Hematopoietic multipotent progenitor cell (in vitro differentiated cells): ENCODE results near the gene PIK3CB. TPM values are rescaled to one million over a fixed set of nuclear protein-coding genes. Genes with fewer than 3 reads are reported as not detected.
A peak's percentile ranks its signal among the peaks of the same experiment; 100 is the strongest.
"Not testable (repeated sequence)": the region's sequence is repeated elsewhere in the genome, so short reads cannot be mapped to it uniquely, and the experiment has no call there.

Experiments
- DNase-seq, 3 donors: peaks; one replicate each; pipeline ENCODE4 v3.0.0-alpha.2; 2011 to 2015; ENCODE audit warnings: low read depth in 2 of 3, low spot score in 2 of 3
- total RNA-seq: library from RNA; depleted of rRNA; stranded (reverse); fragments of >200 nt; gene quantifications from one replicate; pipeline ENCODE4 v1.2.3, GENCODE V29; 2012

PIK3CB gene
- total RNA-seq, 1 donor, result 15.3 TPM

DNA sequence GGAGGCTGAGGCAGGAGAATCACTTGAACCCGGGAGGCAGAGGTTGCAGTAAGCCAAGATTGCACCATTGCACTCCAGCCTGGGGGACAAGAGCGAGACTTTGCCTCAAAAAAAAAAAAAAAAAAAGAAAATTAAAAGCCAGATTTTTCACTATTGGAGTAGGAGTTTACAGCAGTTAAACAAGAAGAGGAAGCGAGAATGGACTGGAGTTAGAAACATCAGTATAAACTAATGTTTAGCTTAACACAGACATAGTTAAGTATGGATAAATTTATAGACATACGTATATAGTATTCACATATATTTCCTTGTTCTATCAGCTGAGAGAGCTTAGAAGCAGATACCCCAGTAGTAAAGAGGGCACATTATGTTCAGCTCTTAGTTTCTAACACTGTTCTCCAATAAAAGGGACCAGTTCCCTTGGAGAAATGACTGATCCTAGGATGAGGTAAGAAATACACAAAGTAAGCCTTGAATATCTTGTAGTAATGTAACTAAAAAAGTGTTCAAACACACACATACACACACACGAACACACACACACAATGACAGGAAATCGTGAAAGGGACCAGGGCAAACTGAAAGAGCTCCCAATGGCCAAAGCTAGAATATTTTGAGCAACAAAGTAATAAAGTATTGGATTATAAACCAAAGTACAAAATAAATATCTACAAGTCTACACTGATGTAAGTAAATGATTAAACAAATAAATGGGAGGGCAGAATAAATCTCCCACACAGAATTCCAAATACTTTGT, 25.1 kb downstream of the PIK3CB start:
- no peak for DNase-seq

DNA sequence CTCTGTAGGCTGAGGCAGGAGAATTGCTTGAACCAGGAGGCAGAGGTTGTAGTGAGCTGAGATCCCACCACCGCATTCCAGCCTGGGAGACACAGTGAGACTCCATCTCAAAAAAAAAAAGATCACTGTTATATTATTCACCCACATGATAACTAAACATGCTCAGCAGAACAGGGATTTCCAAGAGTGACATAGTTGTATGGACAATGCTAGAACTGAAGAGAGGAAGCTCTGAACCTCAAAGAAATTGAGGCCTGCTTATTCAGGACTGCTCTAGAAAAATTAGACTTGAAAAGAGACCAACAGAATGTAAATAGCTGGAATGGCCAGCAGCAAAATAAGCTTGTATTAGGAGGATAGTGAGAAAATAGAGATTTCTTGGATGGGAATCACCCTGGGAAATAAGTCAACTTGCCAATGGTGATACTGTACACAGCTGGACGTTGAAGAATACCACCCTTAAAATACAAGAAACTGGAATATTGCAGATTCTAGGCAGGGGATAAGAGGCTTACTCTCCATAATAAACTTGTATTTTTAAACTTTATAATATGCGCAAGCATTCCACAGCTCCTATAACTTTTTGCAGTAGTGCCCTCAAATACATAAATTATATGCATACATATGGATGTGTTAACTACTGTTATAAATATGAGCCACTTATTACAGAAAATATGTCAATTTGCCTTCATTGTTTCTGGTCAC, 28.2 kb downstream of the PIK3CB start:
- DNase-seq, result no peak

GRCh38 chr3:138803006-138803653, 31.6 kb downstream of the PIK3CB start:
- no peak for DNase-seq

DNA sequence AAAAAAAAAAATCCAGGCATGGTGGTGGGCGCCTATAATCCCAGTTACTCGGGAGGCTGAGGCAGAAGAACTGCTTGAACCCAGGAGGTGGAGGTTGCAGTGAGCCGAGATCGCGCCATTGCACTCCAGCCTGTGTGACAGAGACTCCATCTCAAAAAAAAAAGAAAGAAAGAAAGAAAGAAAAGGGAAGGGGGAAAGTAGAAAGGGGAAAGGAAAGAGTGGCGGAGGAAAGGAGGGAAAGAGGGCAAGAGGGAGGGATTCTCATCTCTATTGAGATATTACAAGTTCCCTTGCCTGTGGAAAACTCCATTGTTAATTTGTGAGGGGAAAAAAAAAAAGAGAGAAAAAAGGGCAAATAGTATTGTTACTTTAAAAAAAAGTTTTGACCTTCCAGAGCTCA, 32.5 kb downstream of the PIK3CB start:
- DNase-seq, result not testable (repeated sequence)

DNA sequence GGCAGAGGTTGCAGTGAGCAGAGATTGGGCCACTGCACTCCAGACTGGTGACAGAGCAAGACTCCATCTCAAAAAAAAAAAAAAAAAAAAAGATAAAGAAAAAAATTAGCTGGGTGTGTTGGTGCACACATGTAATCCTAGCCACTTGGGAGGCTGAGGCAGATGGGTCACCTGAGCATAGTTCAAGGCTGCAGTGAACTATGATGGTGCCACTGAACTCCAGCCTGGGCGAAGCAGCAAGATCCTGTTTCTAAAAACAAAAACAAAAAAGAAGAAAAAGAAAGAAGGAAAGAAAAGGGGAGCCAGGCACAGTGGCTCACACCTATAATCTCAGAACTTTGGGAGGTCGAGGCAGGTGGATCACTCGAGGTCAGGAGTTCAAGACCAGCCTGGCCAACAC, 32.9 kb downstream of the PIK3CB start:
- DNase-seq, result no peak

DNA sequence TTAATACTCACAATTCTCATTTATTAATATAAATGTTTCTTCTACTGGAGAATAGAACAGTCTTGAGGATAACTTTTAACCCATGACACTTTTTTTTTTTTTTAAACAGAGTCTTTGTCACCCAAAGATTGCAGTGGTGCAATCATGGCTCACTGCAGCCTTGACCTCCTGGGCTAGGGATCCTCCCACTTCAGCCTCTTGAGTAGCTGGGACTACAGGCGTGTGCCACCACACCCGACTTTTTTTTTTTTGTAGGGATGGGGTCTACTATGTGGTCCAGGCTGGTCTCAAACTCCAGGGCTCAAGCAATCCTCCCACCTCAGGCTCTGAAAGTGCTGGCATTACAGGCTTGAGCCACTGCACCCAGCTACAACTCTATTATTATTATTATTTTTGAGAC, 34.5 kb downstream of the PIK3CB start:
- DNase-seq, result no peak

DNA sequence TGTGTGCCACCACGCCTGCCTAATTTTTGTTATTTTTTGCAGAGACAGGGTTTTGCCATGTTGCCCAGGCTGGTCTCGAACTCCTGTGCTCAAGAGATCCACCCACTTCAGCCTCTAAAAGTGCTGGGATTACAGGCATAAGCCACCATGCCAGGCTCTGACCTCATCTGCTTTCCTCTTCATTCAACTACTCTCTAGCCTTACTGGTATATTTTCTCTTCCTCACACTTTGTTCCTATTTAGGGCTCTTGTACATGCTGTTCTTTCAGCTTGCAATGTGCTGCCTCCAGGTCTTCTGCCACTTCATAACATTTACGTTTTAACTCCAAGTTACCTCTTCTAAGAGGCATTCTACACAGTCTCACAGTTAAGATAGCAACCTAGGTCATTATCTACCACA, 34.9 kb downstream of the PIK3CB start:
- DNase-seq, result no peak

DNA sequence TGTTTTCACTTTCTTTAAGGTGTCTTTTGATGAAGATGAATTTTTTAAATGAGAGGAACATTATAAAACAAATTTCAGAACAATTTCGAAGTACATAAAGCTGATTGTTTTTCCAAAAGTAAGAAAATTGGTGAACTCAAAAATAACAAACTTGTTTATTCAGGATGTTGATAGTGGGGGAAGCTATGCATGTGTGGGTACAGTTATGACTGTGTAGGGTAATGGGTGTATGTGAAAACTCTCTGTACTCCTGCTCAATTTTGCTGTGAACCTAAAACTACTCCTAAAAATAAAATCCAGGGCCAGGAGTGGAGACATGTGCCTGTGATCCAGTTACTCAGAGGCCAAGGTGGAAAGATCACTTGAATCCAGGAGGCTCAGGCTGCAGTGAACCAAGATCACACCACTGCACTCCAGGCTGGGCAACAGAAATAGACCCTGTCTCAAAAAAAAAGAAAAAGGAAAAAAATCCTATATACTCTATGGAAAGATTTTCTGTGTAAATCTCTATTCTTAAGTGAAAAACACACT, 37.2 kb downstream of the PIK3CB start:
- no peak for DNase-seq

DNA sequence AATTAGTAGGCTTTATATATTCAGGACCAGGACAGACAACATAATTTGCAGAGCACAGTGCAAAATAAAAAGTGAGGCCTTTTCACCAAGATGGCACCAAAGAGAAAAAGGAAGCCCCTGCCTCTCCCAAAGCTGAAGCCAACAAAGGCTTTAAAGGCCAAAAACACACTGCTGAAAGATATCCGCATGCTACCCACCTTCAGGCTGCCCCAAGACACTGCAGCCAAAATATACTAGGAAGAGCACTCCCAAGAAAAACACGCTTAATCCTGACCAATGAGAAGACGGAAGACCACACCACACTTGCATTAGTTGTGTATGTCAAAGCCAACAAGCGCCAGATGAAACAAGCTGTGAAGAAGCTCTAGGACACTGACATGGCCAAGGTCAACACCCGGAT, 38.0 kb downstream of the PIK3CB start:
- no peak for DNase-seq

DNA sequence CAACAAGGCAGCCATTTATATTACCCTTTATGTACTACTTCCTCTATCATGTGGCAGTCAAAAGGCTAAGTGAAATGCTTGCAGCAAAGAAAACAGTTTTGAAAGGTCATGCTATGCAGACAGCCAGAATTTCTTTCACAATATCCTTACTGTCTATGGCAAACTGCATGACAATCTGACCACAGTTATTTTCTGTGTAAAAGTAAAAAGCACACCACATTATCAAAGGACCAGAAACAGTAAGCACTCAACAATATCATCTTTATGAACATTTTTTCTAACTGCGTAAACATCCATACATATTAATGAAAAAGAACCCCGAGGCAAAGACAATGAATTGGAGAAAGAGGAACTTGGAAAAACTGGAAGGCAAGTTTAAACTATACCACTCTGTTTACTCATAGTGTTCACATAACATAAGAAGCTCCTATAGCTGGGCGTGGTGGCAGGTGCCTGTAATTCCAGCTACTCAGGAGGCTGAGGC, 47.9 kb downstream of the PIK3CB start:
- DNase-seq, result peak in 2 of 3 donors; percentile 42 to 79

- DNase-seq, result peak in 1 of 3 donors; percentile 10
Observed at GRCh38 chr3:138785951-138786350, 48.8 kb downstream of the PIK3CB start.

GRCh38 chr3:138785362-138785857, 49.3 kb downstream of the PIK3CB start:
- DNase-seq, result peak in 1 of 3 donors; percentile 26

DNA sequence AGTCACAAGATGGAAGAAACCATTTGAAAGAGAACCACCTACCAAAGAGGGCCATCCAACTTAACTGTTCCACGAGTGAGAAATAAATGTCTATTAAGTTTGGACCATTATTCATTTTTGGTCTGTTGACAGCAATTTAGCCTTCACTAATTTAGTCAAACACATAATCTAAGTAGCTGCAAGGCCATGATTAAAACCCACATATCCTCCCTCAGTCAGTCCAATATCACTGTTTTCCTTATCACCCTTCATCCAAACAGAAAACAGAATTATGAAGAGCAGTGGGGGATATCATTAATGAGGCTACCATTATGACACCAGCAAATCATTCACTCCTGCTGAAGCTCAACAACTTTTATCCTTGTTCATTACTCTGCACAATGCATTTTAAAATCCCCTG, 52.0 kb downstream of the PIK3CB start:
- DNase-seq, result peak in 1 of 3 donors; percentile 10

- peak; percentile 31 to 79 (median 40) for DNase-seq
Observed at GRCh38 chr3:138781012-138781470, 53.7 kb downstream of the PIK3CB start.

GRCh38 chr3:138778643-138779042, 56.1 kb downstream of the PIK3CB start:
- DNase-seq, result no peak

DNA sequence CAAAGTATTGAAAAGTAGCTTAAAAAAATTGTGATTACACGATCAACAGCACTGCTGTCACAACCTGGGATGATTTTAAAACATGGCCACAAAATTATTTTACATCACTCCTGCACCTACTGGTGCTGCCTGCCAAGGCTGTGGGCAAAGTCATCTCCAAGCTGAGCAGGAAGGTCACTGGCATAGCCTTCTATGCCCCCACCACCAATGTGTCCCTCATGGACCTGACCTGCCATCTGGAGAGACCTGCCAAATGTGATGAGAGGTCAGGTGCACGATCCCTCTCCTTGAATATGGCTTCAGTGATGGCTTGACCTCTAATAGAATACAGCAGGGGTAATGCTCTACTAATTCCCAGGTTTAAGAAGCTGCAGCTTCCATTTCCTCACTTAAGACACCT, 57.8 kb downstream of the PIK3CB start:
- DNase-seq, result no peak

GRCh38 chr3:138775254-138775595, 59.5 kb downstream of the PIK3CB start:
- DNase-seq, result no peak

DNA sequence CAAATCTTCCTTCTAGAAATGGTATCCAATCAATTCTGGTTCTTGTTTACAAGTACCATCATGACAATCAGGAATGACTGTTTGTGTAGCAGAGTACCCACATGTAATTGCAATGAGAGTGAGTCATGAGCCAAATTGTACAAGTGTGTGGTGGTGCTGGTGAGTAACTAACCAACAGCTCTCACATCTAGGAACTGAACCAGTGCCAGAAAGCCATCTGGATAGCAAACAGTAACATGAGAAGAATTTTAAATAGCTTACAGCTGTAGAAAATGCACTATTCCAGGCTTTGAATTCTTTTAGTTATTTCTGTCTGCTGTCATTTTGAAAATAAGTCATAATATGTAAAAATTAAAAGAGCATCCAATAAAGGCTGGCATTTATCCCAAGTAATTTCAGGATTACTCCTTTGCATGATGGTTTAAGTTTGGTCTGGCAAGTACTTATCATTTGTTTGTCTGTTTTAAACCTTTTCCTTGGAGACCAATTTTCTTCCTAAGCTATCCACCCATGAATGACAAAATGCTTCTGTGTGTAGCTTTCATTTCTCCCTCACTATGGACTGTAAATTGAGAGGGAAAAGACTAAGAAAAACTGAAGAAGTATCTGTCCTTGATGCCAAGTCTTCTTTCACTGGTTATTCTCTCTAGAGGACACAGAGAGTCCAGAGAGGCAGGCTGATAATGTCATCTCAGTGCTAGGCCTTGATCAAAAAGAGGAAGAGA, 60.0 kb downstream of the PIK3CB start:
- peak in 2 of 3 donors; percentile 80 to 88 for DNase-seq

DNA sequence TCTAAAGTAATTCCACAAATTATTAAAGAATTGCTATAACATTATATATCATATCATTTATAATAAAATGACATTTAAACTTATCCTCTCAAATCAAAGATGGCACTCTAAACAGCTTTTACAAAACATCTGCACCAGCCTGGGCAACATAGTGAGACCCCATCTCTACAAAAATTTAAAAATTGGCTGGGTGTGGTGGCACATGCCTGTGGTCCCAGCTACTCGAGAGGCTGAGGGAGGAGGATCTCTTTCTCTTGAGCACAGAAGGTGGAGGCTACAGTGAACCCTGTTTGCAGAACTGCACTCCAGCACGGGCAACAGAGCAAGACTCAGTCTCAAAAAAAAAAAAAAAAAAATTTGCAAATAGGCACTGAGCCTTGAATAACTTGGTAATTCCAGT, 63.1 kb downstream of the PIK3CB start:
- DNase-seq, result no peak

GRCh38 chr3:138769616-138770015, 65.1 kb downstream of the PIK3CB start:
- no peak for DNase-seq
